ENCODE results near the gene TMEM35B. TPM values are rescaled to one million over a fixed set of nuclear protein-coding genes. Genes with fewer than 3 reads are reported as not detected.

The TMEM35B gene
- total and polyA plus RNA-seq, 11 donors = 4.0 to 19.9 (median 12.3) TPM

DNA sequence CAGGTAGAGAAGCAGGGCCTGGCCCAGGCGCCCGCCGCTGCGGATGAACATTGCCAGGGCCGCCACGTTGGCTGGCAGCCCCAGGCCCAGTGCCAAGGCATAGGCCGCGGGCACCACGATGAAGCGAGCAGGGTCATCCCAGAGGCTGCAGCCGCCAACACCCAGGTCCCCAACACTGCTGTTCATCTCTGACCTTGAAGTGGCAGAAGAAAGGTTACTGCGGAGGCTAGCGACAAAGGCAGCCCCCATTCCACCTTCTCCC lies 8.0 kb downstream of the TMEM35B start:
- intact Hi-C loops (cut with DNase I) = loop anchor here in 1 of 10 donors (5.0 kb wide), 1 partner anchor 110 kb away; no protein-coding TSS in a partner anchor
- DNase-seq (no peak), ATAC-seq (peak in 1 of 4 donors; percentile 35)
- 87 to 95% (median 89%) methylated on average over 13 of the region's 13 CpGs for WGBS, 4 donors
- Histone ChIP-seq H3K27ac (no peak overlapping the region), H3K27me3 (no peaks in the 10 kb centered on the region), H3K4me3 (peak overlapping the region in 1 of 12 donors; percentile 13), H3K36me3 (peaks cover 0 to 15% (median 10%) of the 10 kb centered on the region in 9 donors), H3K9me3 (no peaks in the 10 kb centered on the region), H3K4me1 (peaks cover 0 to 6% (median 0%) of the 10 kb centered on the region in 12 donors)
- TF ChIP-seq POLR2A (IDR thresholded peaks at IDR 0.05) (no peak), CTCF (IDR thresholded peaks at IDR 0.05) (no peak)

DNA sequence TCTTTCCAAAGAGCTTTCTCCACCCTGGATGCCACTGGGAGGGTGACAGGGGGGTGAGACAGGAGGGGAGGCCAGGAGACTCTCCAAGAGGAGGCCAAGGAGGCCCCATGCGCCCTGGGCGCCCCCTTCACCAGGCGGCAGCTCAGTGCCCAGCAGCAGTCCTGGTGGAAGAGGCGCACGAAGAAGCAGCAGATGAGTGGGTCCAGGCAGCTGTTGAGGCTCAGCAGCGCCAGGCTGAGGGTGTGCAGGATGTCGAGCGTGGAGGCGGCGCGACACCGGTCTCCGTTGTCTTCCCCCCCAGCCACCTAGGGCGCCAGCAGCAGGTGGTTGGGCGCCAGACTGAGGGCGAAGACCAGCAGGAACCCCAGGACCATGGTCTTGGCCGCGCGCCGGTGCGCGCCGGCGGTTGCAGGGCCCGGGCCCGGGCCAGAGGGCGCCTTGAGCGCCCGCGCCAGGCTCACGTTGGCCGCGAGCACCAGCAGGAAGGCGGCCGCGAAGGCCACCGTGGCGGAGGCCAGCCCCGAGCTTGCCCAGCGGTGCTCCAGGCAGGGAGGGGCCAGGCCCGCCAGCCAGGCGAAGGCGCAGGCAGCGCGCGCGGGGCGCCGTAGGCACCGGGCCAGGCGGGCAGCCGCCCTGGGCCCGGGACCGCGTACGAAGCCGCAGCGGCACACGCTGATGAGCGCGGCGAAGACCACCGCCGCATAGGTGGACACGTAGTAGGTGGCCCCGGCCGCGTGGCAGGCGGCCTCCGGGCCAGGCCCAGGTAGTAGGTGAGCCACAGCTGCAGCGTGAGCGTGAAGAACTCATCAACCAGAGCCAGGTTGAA lies 8.6 kb downstream of the TMEM35B start:
- Histone ChIP-seq H3K4me1 (peaks cover 0 to 6% (median 0%) of the 10 kb centered on the region in 12 donors), H3K4me3 (peak overlapping the region in 1 of 12 donors; percentile 13), H3K36me3 (peaks cover 0 to 12% (median 7%) of the 10 kb centered on the region in 9 donors), H3K9me3 (no peaks in the 10 kb centered on the region), H3K27ac (no peak overlapping the region), H3K27me3 (no peaks in the 10 kb centered on the region)
- intact Hi-C loops (cut with DNase I) = loop anchor here in 1 of 10 donors (5.0 kb wide), 1 partner anchor 109 kb away; no protein-coding TSS in a partner anchor
- peak in 1 of 4 donors; percentile 43 for ATAC-seq
- no peak for TF ChIP-seq POLR2A (IDR thresholded peaks at IDR 0.05)
- no peak for TF ChIP-seq CTCF (IDR thresholded peaks at IDR 0.05)
- WGBS, 4 donors = 57 to 75% (median 66%) methylated on average over 10 to 72 of the region's 72 CpGs
- DNase-seq = no peak

DNA sequence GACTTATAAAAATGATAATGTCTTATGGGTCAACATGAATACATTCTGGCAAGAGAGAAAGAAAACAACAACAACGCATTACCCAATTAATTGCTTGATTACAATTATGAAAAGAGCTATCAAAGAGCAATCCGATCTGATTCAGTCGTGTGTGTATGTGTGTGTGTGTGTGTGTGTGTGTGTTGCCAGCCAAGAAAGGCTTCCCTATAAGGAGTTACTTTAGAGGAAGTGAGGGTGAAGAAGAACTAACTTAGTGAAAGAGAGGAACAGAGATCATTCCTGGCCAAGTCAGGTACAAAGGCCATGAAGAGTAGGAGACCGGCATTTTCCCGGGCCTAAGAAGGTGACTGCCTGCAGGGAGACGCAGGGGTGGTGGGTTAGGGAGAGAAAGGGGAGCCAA lies 9.4 kb downstream of the TMEM35B start:
- intact Hi-C loops (cut with DNase I) = loop anchor here in 1 of 10 donors (5.0 kb wide), 1 partner anchor 108 kb away; no protein-coding TSS in a partner anchor
- 85 to 90% (median 87%) methylated on average over 6 of the region's 6 CpGs for WGBS, 4 donors
- no peaks in the 10 kb centered on the region for H3K27me3 ChIP-seq
- no peak for DNase-seq
- peaks cover 0 to 4% (median 0%) of the 10 kb centered on the region in 9 donors for H3K36me3 ChIP-seq
- H3K27ac ChIP-seq = no peak overlapping the region
- H3K4me1 ChIP-seq = peaks cover 0 to 6% (median 0%) of the 10 kb centered on the region in 12 donors
- H3K4me3 ChIP-seq = no peak overlapping the region
- no peak for ATAC-seq
- no peaks in the 10 kb centered on the region for H3K9me3 ChIP-seq
- no peak for TF ChIP-seq POLR2A (IDR thresholded peaks at IDR 0.05)
- no peak for TF ChIP-seq CTCF (IDR thresholded peaks at IDR 0.05)

DNA sequence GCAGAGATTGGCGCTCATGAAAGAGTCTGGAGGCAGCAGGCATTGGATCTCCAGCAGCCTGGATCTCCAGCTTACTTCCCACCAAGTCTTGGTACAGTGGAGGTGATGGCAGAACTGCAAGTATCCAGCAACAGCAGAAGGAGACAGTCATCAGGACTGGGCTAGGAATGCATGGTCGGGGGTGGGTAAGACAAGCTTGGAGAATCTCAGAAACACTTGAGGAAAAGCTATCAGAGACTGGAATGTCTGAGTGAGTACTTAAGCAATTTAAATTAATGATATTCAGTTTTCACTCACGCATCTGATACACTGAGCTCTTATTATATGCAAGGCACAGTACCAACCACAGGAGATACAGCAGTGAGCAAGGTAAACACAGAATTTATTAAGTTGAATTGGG lies 9.8 kb downstream of the TMEM35B start:
- ATAC-seq (no peak), DNase-seq (no peak)
- no peak overlapping the region for H3K4me3 ChIP-seq
- H3K27me3 ChIP-seq = no peaks in the 10 kb centered on the region
- peaks cover 0 to 3% (median 0%) of the 10 kb centered on the region in 9 donors for H3K36me3 ChIP-seq
- WGBS, 4 donors = 84 to 93% (median 88%) methylated on average over 3 of the region's 3 CpGs
- TF ChIP-seq CTCF (IDR thresholded peaks at IDR 0.05) (no peak), POLR2A (IDR thresholded peaks at IDR 0.05) (no peak)
- intact Hi-C loops (cut with DNase I) = loop anchor here in 1 of 10 donors (5.0 kb wide), 1 partner anchor 108 kb away; no protein-coding TSS in a partner anchor
- peaks cover 0 to 6% (median 0%) of the 10 kb centered on the region in 12 donors for H3K4me1 ChIP-seq
- H3K27ac ChIP-seq = no peak overlapping the region
- H3K9me3 ChIP-seq = no peaks in the 10 kb centered on the region

Data from heart left ventricle (tissue), 16 donors.